NB4 (cell line): ENCODE measurements around the gene TMA7.

Experiments
- CTCF ChIP-seq: IDR thresholded peaks from one replicate; pipeline ENCODE4 v1.5.1; 2012; ENCODE audit warnings: low read depth, low read length
- MYC ChIP-seq: IDR thresholded peaks from 2 replicates; pipeline ENCODE4 v1.6.1; 2011; ENCODE audit warnings: low read depth, low read length
- POLR2A ChIP-seq: IDR thresholded peaks from 2 replicates; pipeline ENCODE4 v1.6.1; 2011; ENCODE audit warnings: mild to moderate bottlenecking; ENCODE audit not compliant: insufficient read length; ENCODE audit errors: extremely low read depth

GRCh38 chr3:48459331-48459730 lies 19.3 kb downstream of the TMA7 start:
- TF ChIP-seq CTCF (no peak), POLR2A (no peak), MYC (no peak)
